Thyroid gland (tissue), 4 donors: ENCODE results near the gene CCIN. TPM values are rescaled to one million over a fixed set of nuclear protein-coding genes. Genes with fewer than 3 reads are reported as not detected.
A peak's percentile ranks its signal among the peaks of the same experiment; 100 is the strongest.

Experiments
- DNase-seq, 2 donors: peaks; one replicate each; pipeline ENCODE4 v3.0.0-alpha.2; 2019
- H3K27ac ChIP-seq, 3 donors: fragments of 200-600 bp; sonication (generic); 1 replicate in 2 of 3; 2 replicates in 1 of 3; pipeline ENCODE4 v1.5.1; 2016 to 2019; ENCODE audit warnings: mild to moderate bottlenecking in 1 of 3, moderate library complexity in 1 of 3
- H3K27me3 ChIP-seq: fragments of 200-600 bp; sonication (generic); one replicate; pipeline ENCODE4 v1.5.1; 2019
- H3K36me3 ChIP-seq, 2 donors: fragments of 200-600 bp; sonication (generic); one replicate each; pipeline ENCODE4 v1.5.1; 2016 to 2019
- H3K4me1 ChIP-seq, 2 donors: fragments of 200-600 bp; sonication (generic); one replicate each; pipeline ENCODE4 v1.5.1; 2017 to 2019
- H3K4me3 ChIP-seq, 3 donors: fragments of 200-600 bp; sonication (generic); replicated peaks in 1 of 3; 1 replicate in 2 of 3; 2 replicates in 1 of 3; pipeline ENCODE4 v1.5.1; 2016; ENCODE audit warnings: mild to moderate bottlenecking in 1 of 3
- H3K9me3 ChIP-seq: fragments of 200-600 bp; sonication (generic); one replicate; pipeline ENCODE4 v1.5.1; 2017
- POLR2A ChIP-seq, 2 donors: fragments of 450-650 bp; IDR thresholded peaks; one replicate each; pipeline ENCODE4 v1.6.1; 2017; ENCODE audit warnings: antibody characterized with exemption in 2 of 2, mild to moderate bottlenecking in 2 of 2, moderate library complexity in 1 of 2
- WGBS, 2 donors: methylation state at CpG; one replicate each; pipeline ENCODE4 v1.1.5; 2017; 5-methylcytosine and 5-hydroxymethylcytosine counted together
- intact Hi-C: fragments of 100-400 bp; cut with DNase I; formaldehyde crosslinking; loops from one replicate; pipeline ENCODE4 v1.15.1; 2023
- total RNA-seq, 4 donors: library from RNA; depleted of rRNA; stranded (reverse); fragments of >200 nt; gene quantifications; one replicate each; pipeline ENCODE4 v1.2.3, GENCODE V29; 2016
- TF ChIP-seq, protein P1 (sequence below), 6 experiments: fragments of 200-600 bp in 3 of 6; fragments of 450-650 bp in 3 of 6; sonication (generic) in 3 of 6; IDR thresholded peaks; one replicate each; pipeline ENCODE4 v1.5.1; 2016 to 2019; ENCODE audit warnings: antibody characterized with exemption in 6 of 6, mild to moderate bottlenecking in 2 of 6, inconsistent platforms in 1 of 6, moderate library complexity in 1 of 6

CCIN gene
- total RNA-seq, 4 donors from 2014 or later, result 0.40 TPM; not detected in 3

- Histone ChIP-seq H3K36me3 (no peaks in the 10 kb centered on the region), H3K9me3 (no peaks in the 10 kb centered on the region), H3K4me3 (no peak overlapping the region), H3K27ac (no peak overlapping the region), H3K27me3 (no peaks in the 10 kb centered on the region), H3K4me1 (peaks cover 5 to 10% of the 10 kb centered on the region in 2 donors)
- intact Hi-C loops, result no loop called here
- TF ChIP-seq POLR2A (IDR thresholded peaks at IDR 0.05), result no peak
- TF ChIP-seq, protein P1, sequence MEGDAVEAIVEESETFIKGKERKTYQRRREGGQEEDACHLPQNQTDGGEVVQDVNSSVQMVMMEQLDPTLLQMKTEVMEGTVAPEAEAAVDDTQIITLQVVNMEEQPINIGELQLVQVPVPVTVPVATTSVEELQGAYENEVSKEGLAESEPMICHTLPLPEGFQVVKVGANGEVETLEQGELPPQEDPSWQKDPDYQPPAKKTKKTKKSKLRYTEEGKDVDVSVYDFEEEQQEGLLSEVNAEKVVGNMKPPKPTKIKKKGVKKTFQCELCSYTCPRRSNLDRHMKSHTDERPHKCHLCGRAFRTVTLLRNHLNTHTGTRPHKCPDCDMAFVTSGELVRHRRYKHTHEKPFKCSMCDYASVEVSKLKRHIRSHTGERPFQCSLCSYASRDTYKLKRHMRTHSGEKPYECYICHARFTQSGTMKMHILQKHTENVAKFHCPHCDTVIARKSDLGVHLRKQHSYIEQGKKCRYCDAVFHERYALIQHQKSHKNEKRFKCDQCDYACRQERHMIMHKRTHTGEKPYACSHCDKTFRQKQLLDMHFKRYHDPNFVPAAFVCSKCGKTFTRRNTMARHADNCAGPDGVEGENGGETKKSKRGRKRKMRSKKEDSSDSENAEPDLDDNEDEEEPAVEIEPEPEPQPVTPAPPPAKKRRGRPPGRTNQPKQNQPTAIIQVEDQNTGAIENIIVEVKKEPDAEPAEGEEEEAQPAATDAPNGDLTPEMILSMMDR (IDR thresholded peaks at IDR 0.05), result no peak
- WGBS, 2 donors, result 75 to 85% methylated on average over 3 of the region's 3 CpGs
- no peak for DNase-seq
These were observed 37.1 kb upstream of the CCIN start for GRCh38 chr9:36132086-36132485.

DNA sequence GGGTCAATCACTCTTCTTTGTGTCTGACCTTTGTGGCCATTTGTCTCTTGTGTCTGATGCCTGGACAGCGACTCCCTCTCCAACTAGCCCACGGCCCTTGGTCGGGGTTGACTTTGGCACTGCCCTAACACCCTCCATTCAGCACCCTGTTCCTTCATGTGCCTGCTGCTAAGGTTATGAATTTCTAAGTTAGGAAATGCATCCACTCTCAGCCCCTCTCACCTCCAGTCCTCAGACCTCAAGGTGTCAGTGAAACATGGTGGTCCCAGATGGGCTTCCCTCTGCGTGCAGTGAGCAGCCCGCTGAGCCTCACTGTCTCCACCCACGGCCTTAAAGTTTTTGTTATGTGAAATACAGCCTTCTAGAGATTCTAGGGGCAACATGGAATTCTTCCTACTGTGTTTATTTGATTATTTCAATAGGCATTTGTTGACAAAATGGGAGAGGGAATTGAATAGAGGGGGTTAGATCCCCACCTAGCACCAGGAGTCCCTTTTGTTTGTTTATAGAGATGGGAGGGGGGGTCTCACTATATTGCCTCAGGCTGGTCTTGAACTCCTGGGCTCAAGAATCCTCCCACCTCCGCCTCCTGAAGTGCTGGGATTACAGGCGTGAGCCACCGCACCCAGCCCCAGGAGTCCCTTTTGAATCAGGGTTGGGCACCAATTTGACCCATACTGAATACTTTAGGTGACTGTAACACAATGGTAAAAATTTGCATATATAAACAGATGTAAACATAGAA, 34.3 kb upstream of the CCIN start:
- Histone ChIP-seq H3K36me3 (no peaks in the 10 kb centered on the region), H3K4me1 (peaks cover 13 to 19% of the 10 kb centered on the region in 2 donors), H3K27ac (no peak overlapping the region), H3K4me3 (no peak overlapping the region), H3K9me3 (no peaks in the 10 kb centered on the region), H3K27me3 (no peaks in the 10 kb centered on the region)
- intact Hi-C loops, result no loop called here
- WGBS, 2 donors, result 87 to 89% methylated on average over 9 of the region's 9 CpGs
- DNase-seq, result no peak
- TF ChIP-seq POLR2A (IDR thresholded peaks at IDR 0.05), result no peak
- TF ChIP-seq, protein P1 (IDR thresholded peaks at IDR 0.05), result no peak

DNA sequence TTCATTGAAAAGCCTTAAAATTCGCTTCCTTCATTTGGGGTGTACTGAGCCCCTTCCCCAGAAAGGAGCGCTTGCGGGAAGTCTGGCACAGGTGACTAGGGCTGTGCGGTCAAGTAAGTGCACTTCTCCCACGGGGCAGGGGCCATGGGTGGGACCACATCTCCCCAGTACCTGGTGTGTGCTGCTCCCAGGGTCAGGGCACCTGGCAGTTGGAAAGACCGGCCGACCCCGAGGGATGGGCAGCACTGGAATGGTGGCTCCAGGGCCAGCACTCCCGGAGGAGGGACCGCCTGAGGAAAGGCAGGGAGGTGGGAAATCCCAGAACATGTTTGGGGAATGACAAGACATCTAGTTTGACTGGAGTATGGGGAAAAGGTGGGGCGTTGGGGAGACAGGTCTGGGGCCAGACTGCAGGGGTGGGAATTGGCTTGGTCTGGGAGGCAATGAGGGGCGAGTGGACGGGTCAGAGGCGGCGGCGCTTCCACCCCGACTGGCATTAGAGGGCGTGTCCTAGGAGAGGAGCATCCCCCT, 33.4 kb upstream of the CCIN start:
- no peak for TF ChIP-seq POLR2A (IDR thresholded peaks at IDR 0.05)
- TF ChIP-seq, protein P1 (IDR thresholded peaks at IDR 0.05), result no peak
- no peaks in the 10 kb centered on the region for H3K9me3 ChIP-seq
- intact Hi-C loops, result no loop called here
- peak overlapping the region in 1 of 3 donors; percentile 56 for H3K27ac ChIP-seq
- H3K4me1 ChIP-seq, result peaks cover 15 to 27% of the 10 kb centered on the region in 2 donors
- peak overlapping the region in 1 of 3 donors; percentile 85 for H3K4me3 ChIP-seq
- 14 to 17% methylated on average over 14 to 18 of the region's 18 CpGs for WGBS, 2 donors
- no peak for DNase-seq
- no peaks in the 10 kb centered on the region for H3K27me3 ChIP-seq
- no peaks in the 10 kb centered on the region for H3K36me3 ChIP-seq

DNA sequence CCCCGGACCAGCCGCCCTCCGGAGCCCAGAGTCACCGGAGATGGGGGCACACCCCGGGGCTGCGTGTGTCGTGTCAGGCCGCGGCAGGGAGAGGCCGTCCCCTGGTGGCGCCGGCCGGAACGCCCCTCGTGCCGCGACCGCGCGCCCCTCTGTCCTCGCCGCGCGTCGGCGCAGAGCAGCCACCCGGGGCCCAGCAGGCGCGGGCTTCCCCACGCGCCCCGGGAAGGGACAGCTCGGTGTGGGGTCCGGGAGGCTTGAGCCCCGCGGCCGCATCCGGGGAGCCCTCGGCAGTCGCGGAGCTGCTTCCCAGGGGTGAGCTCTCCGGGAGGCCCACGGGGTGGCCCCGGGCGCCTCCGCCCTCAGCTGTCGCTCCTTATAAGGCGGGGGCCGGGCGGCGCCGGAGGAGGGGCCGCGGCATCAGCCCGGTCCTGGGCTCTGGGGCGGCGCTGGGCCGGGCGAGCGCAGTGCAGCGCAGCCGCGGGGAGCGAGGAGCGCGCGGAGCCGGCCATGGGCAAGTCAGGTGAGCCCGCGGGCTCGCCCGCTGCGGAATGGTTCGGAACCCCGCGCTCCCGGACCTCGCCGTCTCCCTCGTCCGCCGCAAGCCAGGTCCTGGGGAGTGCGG, 32.8 kb upstream of the CCIN start, which contains the start of gene GLIPR2:
Gene GLIPR2 (plus strand): TSS at position 462 of the 622 bp plus-strand sequence. CDS start 46 bp downstream, at position 508.
- WGBS, 2 donors, result 0% methylated on average over 3 of the region's 83 CpGs; no CpG with 5 or more reads in 1 of the 2 donors
- intact Hi-C loops, result no loop called here
- H3K4me3 ChIP-seq, result peak within 1 kb of the TSS; percentile 41 to 85 (median 80)
- no peaks in the 10 kb centered on the region for H3K27me3 ChIP-seq
- no peaks in the 10 kb centered on the region for H3K9me3 ChIP-seq
- H3K4me1 ChIP-seq, result peaks cover 18 to 33% of the 10 kb centered on the region in 2 donors
- peak; percentile 82 for DNase-seq
- no peaks in the 10 kb centered on the region for H3K36me3 ChIP-seq
- H3K27ac ChIP-seq, result peak within 1 kb of the TSS in 2 of 3 donors; percentile 56 to 67
- peak in 1 of 2 donors; percentile 86 for TF ChIP-seq POLR2A (IDR thresholded peaks at IDR 0.05)
- TF ChIP-seq, protein P1 (IDR thresholded peaks at IDR 0.05), result peak in 3 of 6 experiments; percentile 19 to 30 (median 27)
